Glutamatergic neuron (in vitro differentiated cells): ENCODE results near the gene DNLZ. TPM values are rescaled to one million over a fixed set of nuclear protein-coding genes. Genes with fewer than 3 reads are reported as not detected.

ENCODE experiments used
- DNase-seq: peaks from one replicate; pipeline ENCODE4 v3.0.0; 2022
- H3K27ac Mint-ChIP-seq: one replicate; pipeline ENCODE4 v1.8.0; 2020; ENCODE audit warnings: mild to moderate bottlenecking, mixed read lengths, inconsistent platforms; ENCODE audit not compliant: unreplicated experiment
- H3K27me3 Mint-ChIP-seq: one replicate; pipeline ENCODE4 v1.8.0; 2020; ENCODE audit warnings: mild to moderate bottlenecking, moderate library complexity, mixed read lengths, inconsistent platforms; ENCODE audit not compliant: unreplicated experiment
- H3K36me3 Mint-ChIP-seq: one replicate; pipeline ENCODE4 v1.8.0; 2020; ENCODE audit warnings: mild to moderate bottlenecking, mixed read lengths, inconsistent platforms; ENCODE audit not compliant: unreplicated experiment
- H3K4me1 Mint-ChIP-seq: one replicate; pipeline ENCODE4 v1.8.0; 2020; ENCODE audit warnings: mild to moderate bottlenecking, low read depth, mixed read lengths, inconsistent platforms; ENCODE audit not compliant: unreplicated experiment
- H3K4me3 Mint-ChIP-seq: one replicate; pipeline ENCODE4 v1.8.0; 2020; ENCODE audit warnings: mild to moderate bottlenecking, mixed read lengths, inconsistent platforms; ENCODE audit not compliant: unreplicated experiment
- H3K9me3 Mint-ChIP-seq: one replicate; pipeline ENCODE4 v1.8.0; 2020; ENCODE audit warnings: mild to moderate bottlenecking, moderate library complexity, mixed read lengths, inconsistent platforms; ENCODE audit not compliant: unreplicated experiment
- total RNA-seq: library from RNA; stranded (reverse); fragmentation: NEBNext Ultra II Directional; extraction: Animal tissue kit (Norgen Biotek cat#: 25700); gene quantifications from one replicate; pipeline ENCODE4 v1.2.1, GENCODE V29; 2021; ENCODE audit not compliant: unreplicated experiment
- TF ChIP-seq, protein P1 (sequence below): fragments of 200-600 bp; sonication (generic); IDR thresholded peaks from one replicate; pipeline ENCODE4 v1.5.0; 2021; ENCODE audit not compliant: partially characterized antibody, unreplicated experiment

DNLZ gene
- total RNA-seq, 1 donor from 2014 or later: 16.5 TPM

DNA sequence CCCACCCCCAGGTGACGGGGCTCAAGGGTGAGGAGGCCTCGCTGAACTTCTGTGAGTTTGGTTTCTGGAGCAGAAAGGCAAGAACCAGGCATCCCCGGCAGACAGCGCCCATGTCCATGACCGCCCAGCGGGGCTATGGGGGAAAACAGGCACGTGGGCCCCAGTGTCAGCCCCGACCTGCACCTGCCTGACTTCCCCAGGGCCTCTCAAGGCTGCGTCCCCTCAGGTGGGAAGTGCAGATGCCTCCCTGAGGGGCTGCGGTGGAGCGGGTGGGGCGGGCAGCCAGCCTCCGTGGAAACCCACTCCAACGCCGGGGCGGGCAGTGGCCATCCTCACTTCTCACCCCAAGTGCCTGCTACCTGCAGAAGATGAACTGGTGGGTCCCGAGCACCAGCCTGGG lies 16.8 kb upstream of the DNLZ start:
- TF ChIP-seq, protein P1, sequence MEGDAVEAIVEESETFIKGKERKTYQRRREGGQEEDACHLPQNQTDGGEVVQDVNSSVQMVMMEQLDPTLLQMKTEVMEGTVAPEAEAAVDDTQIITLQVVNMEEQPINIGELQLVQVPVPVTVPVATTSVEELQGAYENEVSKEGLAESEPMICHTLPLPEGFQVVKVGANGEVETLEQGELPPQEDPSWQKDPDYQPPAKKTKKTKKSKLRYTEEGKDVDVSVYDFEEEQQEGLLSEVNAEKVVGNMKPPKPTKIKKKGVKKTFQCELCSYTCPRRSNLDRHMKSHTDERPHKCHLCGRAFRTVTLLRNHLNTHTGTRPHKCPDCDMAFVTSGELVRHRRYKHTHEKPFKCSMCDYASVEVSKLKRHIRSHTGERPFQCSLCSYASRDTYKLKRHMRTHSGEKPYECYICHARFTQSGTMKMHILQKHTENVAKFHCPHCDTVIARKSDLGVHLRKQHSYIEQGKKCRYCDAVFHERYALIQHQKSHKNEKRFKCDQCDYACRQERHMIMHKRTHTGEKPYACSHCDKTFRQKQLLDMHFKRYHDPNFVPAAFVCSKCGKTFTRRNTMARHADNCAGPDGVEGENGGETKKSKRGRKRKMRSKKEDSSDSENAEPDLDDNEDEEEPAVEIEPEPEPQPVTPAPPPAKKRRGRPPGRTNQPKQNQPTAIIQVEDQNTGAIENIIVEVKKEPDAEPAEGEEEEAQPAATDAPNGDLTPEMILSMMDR: no peak
- Mint-ChIP-seq H3K4me3 (no peak overlapping the region), H3K4me1 (peaks cover 1% of the 10 kb centered on the region), H3K27me3 (no peaks in the 10 kb centered on the region), H3K36me3 (no peaks in the 10 kb centered on the region), H3K27ac (no peak overlapping the region), H3K9me3 (no peaks in the 10 kb centered on the region)
- DNase-seq: no peak

DNA sequence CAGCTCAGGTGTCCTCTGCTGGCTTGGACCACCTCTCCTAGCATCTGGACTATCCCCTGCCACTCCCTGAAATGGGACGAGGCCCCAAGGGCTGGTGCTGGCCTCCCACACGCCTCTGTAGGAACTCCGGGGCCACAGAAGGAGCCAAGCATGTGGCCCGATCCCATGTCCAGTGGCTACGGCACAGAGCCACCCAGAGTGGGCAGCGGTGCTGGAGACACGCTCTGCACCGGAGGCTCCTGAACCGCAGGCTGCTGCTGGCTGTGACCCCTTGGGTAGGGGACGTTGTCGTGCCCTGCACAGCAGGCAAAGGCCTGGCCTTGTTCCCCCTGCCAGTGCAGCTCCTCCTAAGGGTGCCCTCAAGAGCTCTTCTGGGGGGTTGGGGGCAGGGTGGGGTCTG lies 16.3 kb upstream of the DNLZ start:
- H3K4me3 Mint-ChIP-seq: no peak overlapping the region
- H3K9me3 Mint-ChIP-seq: no peaks in the 10 kb centered on the region
- H3K27me3 Mint-ChIP-seq: peaks cover under 1% of the 10 kb centered on the region

DNA sequence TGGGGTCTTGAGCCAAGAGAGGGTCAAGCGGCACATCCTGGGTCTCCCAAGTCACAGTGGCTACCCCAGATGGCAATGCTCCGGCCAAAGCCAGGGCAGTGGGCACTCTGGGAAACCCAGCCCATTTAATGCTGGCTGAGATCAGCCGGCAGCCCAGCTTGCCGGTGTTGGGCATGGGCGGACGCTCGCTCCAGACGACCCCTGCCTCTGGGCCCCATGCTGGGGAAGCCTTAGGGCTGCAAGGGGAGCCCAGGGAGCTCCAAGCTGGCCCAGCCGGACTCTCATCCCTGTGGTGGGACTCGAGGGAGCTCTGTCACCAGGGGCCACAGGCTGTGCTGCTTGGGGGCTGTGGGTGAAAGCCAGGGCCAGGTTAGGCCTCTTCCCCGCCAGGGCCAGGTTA lies 15.9 kb upstream of the DNLZ start:
- Mint-ChIP-seq H3K4me3 (no peak overlapping the region), H3K36me3 (no peaks in the 10 kb centered on the region), H3K4me1 (peaks cover 8% of the 10 kb centered on the region), H3K27ac (no peak overlapping the region), H3K9me3 (no peaks in the 10 kb centered on the region), H3K27me3 (peaks cover 3% of the 10 kb centered on the region)
- TF ChIP-seq, protein P1: no peak
- no peak for DNase-seq

More for the DNA sequence above, 16.3 kb upstream of the DNLZ start:
- TF ChIP-seq, protein P1: no peak
- no peak for DNase-seq
- H3K27ac Mint-ChIP-seq: no peak overlapping the region
- H3K4me1 Mint-ChIP-seq: peaks cover 3% of the 10 kb centered on the region
- H3K36me3 Mint-ChIP-seq: no peaks in the 10 kb centered on the region

DNA sequence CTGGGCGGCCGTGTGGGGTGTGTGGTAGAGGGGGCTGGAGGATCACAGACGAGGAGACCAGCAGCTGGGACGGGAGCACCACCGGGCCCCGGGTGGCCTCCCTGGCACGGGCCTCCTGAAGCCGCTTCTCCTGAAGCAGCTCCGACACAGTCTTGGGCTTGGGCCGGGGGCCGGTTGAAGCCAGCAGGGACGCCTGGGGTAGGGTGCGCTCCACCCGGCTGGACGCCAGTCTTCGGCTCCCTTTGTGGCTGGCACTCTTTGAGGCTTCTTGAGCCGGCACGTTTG lies 15.4 kb upstream of the DNLZ start:
- H3K27ac Mint-ChIP-seq: no peak overlapping the region
- no peaks in the 10 kb centered on the region for H3K9me3 Mint-ChIP-seq
- H3K27me3 Mint-ChIP-seq: peaks cover 3% of the 10 kb centered on the region
- no peak overlapping the region for H3K4me3 Mint-ChIP-seq
- H3K36me3 Mint-ChIP-seq: no peaks in the 10 kb centered on the region
- no peak for DNase-seq
- peaks cover 9% of the 10 kb centered on the region for H3K4me1 Mint-ChIP-seq
- TF ChIP-seq, protein P1: no peak

DNA sequence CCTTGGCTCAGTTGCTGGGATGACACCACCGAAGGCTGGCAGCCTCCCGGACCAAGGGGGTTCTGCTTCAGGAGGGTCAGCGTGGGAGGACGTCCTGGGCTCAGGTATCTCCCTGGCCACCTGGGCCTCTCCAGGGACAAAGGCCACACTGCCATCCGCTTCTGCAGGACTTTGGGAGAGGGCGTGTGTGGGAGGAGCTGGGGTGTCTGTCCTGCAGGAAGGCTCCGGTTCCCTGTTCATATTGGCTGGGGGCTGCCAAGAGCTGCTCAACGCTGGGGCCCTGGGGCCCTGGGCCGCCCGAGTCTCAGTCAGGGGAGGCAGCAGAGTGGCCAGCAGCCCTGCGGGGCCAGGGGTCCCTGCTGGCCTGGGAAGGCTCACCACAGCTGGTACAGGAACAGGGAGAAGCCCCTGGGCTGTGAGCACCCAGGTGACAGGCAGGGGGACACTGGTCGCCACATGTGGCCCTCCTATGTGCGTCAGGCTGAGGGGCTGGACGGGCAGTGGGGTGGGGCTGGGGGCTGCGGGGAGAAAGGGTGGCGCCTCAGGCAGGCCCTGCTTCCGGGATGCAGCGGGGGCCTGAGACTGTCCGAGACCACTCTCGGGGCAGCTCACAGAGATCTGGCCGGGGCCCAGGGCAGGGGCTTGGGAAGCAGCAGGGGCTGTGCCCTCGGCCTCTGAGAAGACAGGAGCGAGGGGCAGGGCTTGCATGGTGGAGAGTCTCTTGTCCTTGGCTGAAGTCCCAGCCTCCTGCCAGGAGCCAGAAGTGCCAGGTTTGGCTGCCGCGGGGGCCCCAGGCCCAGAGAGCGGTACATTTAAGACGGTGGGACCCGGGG lies 14.8 kb upstream of the DNLZ start:
- TF ChIP-seq, protein P1: no peak
- Mint-ChIP-seq H3K27me3 (peaks cover 3% of the 10 kb centered on the region), H3K4me3 (no peak overlapping the region), H3K27ac (no peak overlapping the region), H3K36me3 (no peaks in the 10 kb centered on the region), H3K9me3 (no peaks in the 10 kb centered on the region), H3K4me1 (peaks cover 9% of the 10 kb centered on the region)
- DNase-seq: no peak
